PC-3 (cell line): ENCODE results near the gene LYPD3. TPM values are rescaled to one million over a fixed set of nuclear protein-coding genes. Genes with fewer than 3 reads are reported as not detected.
"Not testable (repeated sequence)": the region's sequence is repeated elsewhere in the genome, so short reads cannot be mapped to it uniquely, and the experiment has no call there.

ENCODE experiments used
- ATAC-seq: fragments of 200-7000 bp; cut with Tn5 transposase; 2 replicates; pipeline ENCODE4 v1.9.1; 2020; ENCODE audit warnings: mild to moderate bottlenecking, moderate library complexity
- BruUV-seq: library from RNA; stranded (reverse); fragments of 400-500 nt; replicated peaks from 2 replicates; lab custom pipeline; 2021; lab: Mats Ljungman, UMichigan
- CTCF ChIA-PET: fragments of 300-600 bp; sonication (Branson Sonifier 250); formaldehyde crosslinking; loops from one replicate; lab custom pipeline; 2022; ENCODE audit warnings: antibody characterized with exemption; lab: Charles Lee
- POLR2A ChIA-PET: fragments of 300-600 bp; sonication (Branson Sonifier 250); formaldehyde crosslinking; loops from one replicate; lab custom pipeline; 2022; ENCODE audit warnings: antibody characterized with exemption; ENCODE audit not compliant: unreplicated experiment; lab: Charles Lee
- DNase-seq: peaks from one replicate; pipeline ENCODE4 v3.0.0-alpha.2; 2015
- H2AFZ ChIP-seq: fragments of 300-600 bp; sonication (generic); 2 replicates; pipeline ENCODE4 v1.6.0; 2016; ENCODE audit warnings: antibody characterized with exemption, low read length
- H3F3A ChIP-seq: fragments of 300-600 bp; sonication (generic); one replicate; pipeline ENCODE4 v1.6.0; 2017; ENCODE audit warnings: antibody characterized with exemption, low read length, control low read depth, mild to moderate bottlenecking; ENCODE audit not compliant: unreplicated experiment
- H3K27ac ChIP-seq: fragments of 300-600 bp; sonication (generic); 2 replicates; pipeline ENCODE4 v1.5.1; 2016; ENCODE audit warnings: mild to moderate bottlenecking, low read length
- H3K27me3 ChIP-seq: fragments of 300-600 bp; sonication (generic); 2 replicates; pipeline ENCODE4 v1.6.1; 2016; ENCODE audit warnings: low read length, mixed read lengths
- H3K36me3 ChIP-seq: fragments of 300-600 bp; sonication (generic); 2 replicates; pipeline ENCODE4 v1.6.1; 2016; ENCODE audit warnings: low read depth, mixed run types, low read length, mixed read lengths
- H3K4me1 ChIP-seq: fragments of 300-600 bp; sonication (generic); 2 replicates; pipeline ENCODE4 v1.5.1; 2016; ENCODE audit warnings: low read length; ENCODE audit not compliant: insufficient read depth
- H3K4me2 ChIP-seq: fragments of 300-600 bp; sonication (generic); 2 replicates; pipeline ENCODE4 v1.6.0; 2016; ENCODE audit warnings: low read length
- H3K4me3 ChIP-seq: fragments of 300-600 bp; sonication (generic); 2 replicates; pipeline ENCODE4 v1.5.1; 2016; ENCODE audit warnings: mild to moderate bottlenecking, low read length, mixed read lengths
- H3K79me2 ChIP-seq: fragments of 300-600 bp; sonication (generic); 2 replicates; pipeline ENCODE4 v1.6.1; 2017; ENCODE audit warnings: low read length, mixed read lengths
- H3K9ac ChIP-seq: fragments of 300-600 bp; sonication (generic); 2 replicates; pipeline ENCODE4 v1.6.0; 2016; ENCODE audit warnings: mild to moderate bottlenecking, low read length
- H3K9me2 ChIP-seq: fragments of 300-600 bp; sonication (generic); replicated peaks from 2 replicates; pipeline ENCODE4 v1.6.1; 2016; ENCODE audit warnings: mixed run types, low read length, mixed read lengths
- H3K9me3 ChIP-seq: fragments of 300-600 bp; sonication (generic); 2 replicates; pipeline ENCODE4 v1.6.1; 2016; ENCODE audit warnings: low read length, mixed read lengths
- H4K20me1 ChIP-seq: fragments of 300-600 bp; sonication (generic); 2 replicates; pipeline ENCODE4 v1.6.1; 2016; ENCODE audit warnings: low read length, mixed read lengths
- CTCF ChIP-seq: fragments of 300-600 bp; sonication (generic); conservative IDR thresholded peaks from 2 replicates; pipeline ENCODE4 v1.5.1; 2017; ENCODE audit warnings: antibody characterized with exemption, low read depth, mild to moderate bottlenecking, low read length
- EZH2 ChIP-seq: fragments of 300-600 bp; sonication (generic); IDR thresholded peaks from one replicate; pipeline ENCODE4 v1.6.1; 2017; ENCODE audit warnings: antibody characterized with exemption, mild to moderate bottlenecking, low read length; ENCODE audit not compliant: unreplicated experiment
- EZH2phosphoT487 ChIP-seq: fragments of 300-600 bp; sonication (generic); IDR thresholded peaks from 2 replicates; pipeline ENCODE4 v1.6.1; 2018; ENCODE audit warnings: mild to moderate bottlenecking, antibody characterized with exemption, low read length, borderline replicate concordance
- intact Hi-C: fragments of 100-400 bp; cut with micrococcal nuclease; formaldehyde crosslinking; loops from 2 replicates; pipeline ENCODE4 v1.9.0; 2023
- total RNA-seq: library from RNA; depleted of rRNA; stranded (reverse); fragments of >200 nt; gene quantifications from 2 replicates; pipeline ENCODE4 v1.2.3, GENCODE V29; 2014

LYPD3 gene
- total RNA-seq, 1 experiment from 2014 or later, result 16.8 TPM

- H3K9ac ChIP-seq, result no peak overlapping the region
- ChIA-PET CTCF (no interaction called here), POLR2A (no interaction called here)
- BruUV-seq, result no TSS peak
- H3K27me3 ChIP-seq, result no peaks in the 10 kb centered on the region
- H3K9me2 ChIP-seq, result no peaks in the 10 kb centered on the region
- ATAC-seq (no peak), DNase-seq (no peak)
- no peak overlapping the region for H3K27ac ChIP-seq
- intact Hi-C loops, result loop anchor here (5.0 kb wide), 1 partner anchor 58 kb away; the partner anchor contains the start of gene PHLDB3
- no peaks in the 10 kb centered on the region for H4K20me1 ChIP-seq
- peaks cover 2% of the 10 kb centered on the region for H3K4me1 ChIP-seq
- no peaks in the 10 kb centered on the region for H3K79me2 ChIP-seq
- no peaks in the 10 kb centered on the region for H3F3A ChIP-seq
- TF ChIP-seq EZH2phosphoT487 (no peak), CTCF (no peak), EZH2 (no peak)
- H3K4me3 ChIP-seq, result no peak overlapping the region
- H3K4me2 ChIP-seq, result no peak overlapping the region
- H3K36me3 ChIP-seq, result no peaks in the 10 kb centered on the region
- no peaks in the 10 kb centered on the region for H3K9me3 ChIP-seq
- H2AFZ ChIP-seq, result no peak overlapping the region
Observed at GRCh38 chr19:43444531-43445287, 20.7 kb downstream of the LYPD3 start.

GRCh38 chr19:43444091-43444490 lies 21.3 kb downstream of the LYPD3 start:
- ATAC-seq, intact Hi-C loops, H3K79me2 ChIP-seq, H2AFZ ChIP-seq, BruUV-seq, H4K20me1 ChIP-seq, H3K27me3 ChIP-seq, H3F3A ChIP-seq, DNase-seq, H3K4me3 ChIP-seq, H3K4me1 ChIP-seq, H3K36me3 ChIP-seq, POLR2A ChIA-PET, CTCF ChIA-PET, H3K4me2 ChIP-seq, H3K27ac ChIP-seq, H3K9ac ChIP-seq, H3K9me3 ChIP-seq, H3K9me2 ChIP-seq: not testable (repeated sequence)

- Histone ChIP-seq H4K20me1 (no peaks in the 10 kb centered on the region), H3K27ac (no peak overlapping the region), H3K9me2 (no peaks in the 10 kb centered on the region), H3K27me3 (no peaks in the 10 kb centered on the region), H3K36me3 (no peaks in the 10 kb centered on the region), H3K4me2 (no peak overlapping the region), H3K9ac (no peak overlapping the region), H3K4me1 (peaks cover 20% of the 10 kb centered on the region), H3K4me3 (no peak overlapping the region), H2AFZ (no peak overlapping the region), H3F3A (peaks cover 6% of the 10 kb centered on the region), H3K79me2 (no peaks in the 10 kb centered on the region), H3K9me3 (no peaks in the 10 kb centered on the region)
- BruUV-seq, result no TSS peak
- intact Hi-C loops, result no loop called here
- CTCF ChIA-PET, result no interaction called here
- POLR2A ChIA-PET, result no interaction called here
- TF ChIP-seq EZH2 (no peak), CTCF (no peak), EZH2phosphoT487 (no peak)
- ATAC-seq, result no peak
- no peak for DNase-seq
Observed at GRCh38 chr19:43441716-43442115, 23.7 kb downstream of the LYPD3 start.
